Measurements from ENCODE around the gene ASGR1. TPM values are rescaled to one million over a fixed set of nuclear protein-coding genes. Genes with fewer than 3 reads are reported as not detected.
A peak's percentile ranks its signal among the peaks of the same experiment; 100 is the strongest.

Gene ASGR1
- total RNA-seq, 2 donors from 2014 or later: 0.67 to 4.5 TPM

GRCh38 chr17:7208754-7209460, 29.7 kb upstream of the ASGR1 start:
- Mint-ChIP-seq H3K4me1 (peaks cover 34% of the 10 kb centered on the region), H3K27me3 (peaks cover 4% of the 10 kb centered on the region), H3K36me3 (ENCODE audit: low read depth) (no peaks in the 10 kb centered on the region), H3K27ac (no peak overlapping the region), H3K4me3 (no peak overlapping the region), H3K9me3 (no peaks in the 10 kb centered on the region)
- ATAC-seq (replicated peaks): no peak

- H3K27me3 Mint-ChIP-seq: peaks cover 4% of the 10 kb centered on the region
These were observed 28.9 kb upstream of the ASGR1 start for GRCh38 chr17:7208027-7208571.

GRCh38 chr17:7207120-7208001, 28.2 kb upstream of the ASGR1 start:
- Mint-ChIP-seq H3K4me3 (no peak overlapping the region), H3K9me3 (no peaks in the 10 kb centered on the region), H3K27ac (peak overlapping the region; percentile 44), H3K36me3 (ENCODE audit: low read depth) (no peaks in the 10 kb centered on the region), H3K27me3 (peaks cover 4% of the 10 kb centered on the region), H3K4me1 (peaks cover 27% of the 10 kb centered on the region)
- no peak for ATAC-seq (replicated peaks)

More at GRCh38 chr17:7208027-7208571, 28.9 kb upstream of the ASGR1 start:
- H3K4me3 Mint-ChIP-seq: no peak overlapping the region
- peaks cover 27% of the 10 kb centered on the region for H3K4me1 Mint-ChIP-seq
- H3K36me3 Mint-ChIP-seq (ENCODE audit: low read depth): no peaks in the 10 kb centered on the region
- H3K9me3 Mint-ChIP-seq: no peaks in the 10 kb centered on the region
- H3K27ac Mint-ChIP-seq: no peak overlapping the region
- ATAC-seq (replicated peaks): no peak

DNA sequence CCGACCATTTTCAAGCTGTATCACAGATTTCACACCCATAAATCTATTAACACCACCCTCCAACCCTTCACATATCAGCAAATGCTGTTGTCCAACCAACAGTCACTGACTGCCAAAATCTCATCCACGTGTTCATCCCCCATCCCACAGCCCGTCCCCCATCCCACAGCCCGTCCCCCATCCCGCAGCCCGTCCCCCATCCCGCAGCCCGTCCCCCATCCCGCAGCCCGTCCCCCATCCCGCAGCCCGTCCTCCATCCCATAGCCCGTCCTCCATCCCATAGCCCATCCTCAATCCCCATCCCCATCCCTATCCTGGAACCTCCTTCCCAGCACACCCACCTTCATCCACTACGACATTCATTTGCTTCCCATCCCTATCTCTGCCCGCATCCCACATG, 26.4 kb upstream of the ASGR1 start:
- no peaks in the 10 kb centered on the region for H3K36me3 Mint-ChIP-seq (ENCODE audit: low read depth)
- peak overlapping the region; percentile 84 for H3K4me3 Mint-ChIP-seq
- H3K4me1 Mint-ChIP-seq: peaks cover 27% of the 10 kb centered on the region
- no peaks in the 10 kb centered on the region for H3K9me3 Mint-ChIP-seq
- H3K27ac Mint-ChIP-seq: peak overlapping the region; percentile 93
- no peak for ATAC-seq (replicated peaks)
- H3K27me3 Mint-ChIP-seq: no peaks in the 10 kb centered on the region

DNA sequence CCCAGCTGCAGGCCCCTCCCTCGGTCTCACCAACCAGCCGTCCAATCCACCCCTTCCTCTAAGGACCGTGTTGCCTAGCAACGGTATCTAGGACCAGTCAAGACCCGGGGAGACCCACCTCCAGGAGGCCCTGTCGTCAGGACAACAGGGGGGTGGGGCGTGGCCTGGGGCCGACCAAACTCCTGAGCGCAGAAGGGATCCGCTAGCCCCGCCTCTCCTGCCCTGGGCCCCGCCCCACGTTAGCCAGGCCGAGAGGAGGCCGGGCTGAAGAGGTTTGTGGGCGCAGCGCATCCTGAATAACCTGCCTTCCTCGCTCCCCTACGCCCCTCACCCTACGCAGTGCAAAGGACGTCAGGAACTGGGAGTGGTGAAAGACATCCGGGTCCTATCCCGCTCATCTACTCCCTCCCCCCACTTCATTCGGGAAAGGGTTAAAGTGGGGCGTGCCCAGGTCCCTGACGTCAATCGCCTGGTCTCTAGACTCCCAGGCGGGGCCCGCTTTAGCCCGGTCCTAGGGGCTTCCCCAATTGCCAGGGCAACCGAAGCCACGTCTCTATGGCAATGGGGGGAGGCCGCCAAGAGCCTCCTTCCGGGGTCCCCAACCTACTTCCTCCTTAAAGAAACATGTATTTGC, 25.8 kb upstream of the ASGR1 start:
- no peaks in the 10 kb centered on the region for H3K27me3 Mint-ChIP-seq
- peaks cover 22% of the 10 kb centered on the region for H3K4me1 Mint-ChIP-seq
- peak; percentile 93 for ATAC-seq (replicated peaks)
- no peaks in the 10 kb centered on the region for H3K9me3 Mint-ChIP-seq
- peak overlapping the region; percentile 84 for H3K4me3 Mint-ChIP-seq
- H3K36me3 Mint-ChIP-seq (ENCODE audit: low read depth): no peaks in the 10 kb centered on the region
- H3K27ac Mint-ChIP-seq: peak overlapping the region; percentile 93

- H3K27ac Mint-ChIP-seq: peak overlapping the region; percentile 93
- no peaks in the 10 kb centered on the region for H3K9me3 Mint-ChIP-seq
- ATAC-seq (replicated peaks): peak; percentile 2
- H3K36me3 Mint-ChIP-seq (ENCODE audit: low read depth): no peaks in the 10 kb centered on the region
- H3K4me3 Mint-ChIP-seq: peak overlapping the region; percentile 84
- H3K27me3 Mint-ChIP-seq: no peaks in the 10 kb centered on the region
- H3K4me1 Mint-ChIP-seq: peaks cover 22% of the 10 kb centered on the region
These were observed 25.2 kb upstream of the ASGR1 start for GRCh38 chr17:7204336-7204735.

DNA sequence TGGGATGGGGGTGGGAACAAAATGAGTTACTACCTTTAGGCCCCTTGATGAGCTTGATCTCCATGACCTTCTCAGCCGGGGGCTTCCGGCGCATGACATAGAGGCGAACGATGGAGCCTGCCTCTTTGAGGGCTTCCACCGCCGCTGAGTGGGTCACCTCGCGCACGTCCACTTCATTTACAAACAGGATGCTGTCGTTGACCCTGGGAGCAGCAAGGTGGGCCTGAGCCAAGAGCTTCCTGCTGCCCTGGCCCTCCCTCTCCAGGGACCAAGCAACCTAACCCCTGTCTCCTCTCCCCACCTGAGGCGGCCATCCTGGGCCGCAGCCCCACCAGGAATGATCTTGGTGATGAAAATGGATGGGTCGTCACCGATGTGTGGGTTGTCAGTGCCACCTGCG, 24.2 kb upstream of the ASGR1 start:
- no peaks in the 10 kb centered on the region for H3K36me3 Mint-ChIP-seq (ENCODE audit: low read depth)

GRCh38 chr17:7196651-7197401, 17.7 kb upstream of the ASGR1 start:
- Mint-ChIP-seq H3K36me3 (ENCODE audit: low read depth) (no peaks in the 10 kb centered on the region), H3K4me3 (no peak overlapping the region), H3K9me3 (no peaks in the 10 kb centered on the region), H3K27me3 (no peaks in the 10 kb centered on the region), H3K4me1 (no peaks in the 10 kb centered on the region), H3K27ac (no peak overlapping the region)
- ATAC-seq (replicated peaks): no peak

More for the DNA sequence above, 24.2 kb upstream of the ASGR1 start:
- ATAC-seq (replicated peaks): no peak
- no peaks in the 10 kb centered on the region for H3K9me3 Mint-ChIP-seq
- peak overlapping the region; percentile 84 for H3K4me3 Mint-ChIP-seq
- H3K27ac Mint-ChIP-seq: peak overlapping the region; percentile 93
- no peaks in the 10 kb centered on the region for H3K27me3 Mint-ChIP-seq
- peaks cover 22% of the 10 kb centered on the region for H3K4me1 Mint-ChIP-seq

DNA sequence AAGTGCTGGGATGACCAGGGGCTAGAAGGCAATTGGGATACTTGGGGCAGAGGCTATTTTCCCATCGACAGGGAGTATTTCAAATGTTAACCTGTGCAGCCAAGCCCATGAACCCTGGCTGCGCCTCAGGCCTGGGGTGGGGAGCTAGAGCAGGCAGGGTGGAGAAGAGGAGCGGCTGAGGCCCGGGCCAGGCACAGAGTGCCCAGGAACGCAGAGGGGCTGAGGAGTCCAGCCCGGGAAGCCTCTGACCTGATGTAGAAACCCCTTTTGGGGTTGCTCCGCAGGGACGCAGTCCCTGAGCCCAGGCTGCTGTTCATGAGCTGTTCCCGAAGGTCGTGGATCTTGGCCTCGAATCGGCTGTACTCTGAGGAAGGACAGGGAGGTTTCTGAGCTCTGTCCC, 16.8 kb upstream of the ASGR1 start:
- H3K9me3 Mint-ChIP-seq: no peaks in the 10 kb centered on the region
- ATAC-seq (replicated peaks): no peak
- H3K4me1 Mint-ChIP-seq: no peaks in the 10 kb centered on the region
- no peaks in the 10 kb centered on the region for H3K36me3 Mint-ChIP-seq (ENCODE audit: low read depth)
- H3K27me3 Mint-ChIP-seq: no peaks in the 10 kb centered on the region
- H3K27ac Mint-ChIP-seq: no peak overlapping the region
- no peak overlapping the region for H3K4me3 Mint-ChIP-seq

DNA sequence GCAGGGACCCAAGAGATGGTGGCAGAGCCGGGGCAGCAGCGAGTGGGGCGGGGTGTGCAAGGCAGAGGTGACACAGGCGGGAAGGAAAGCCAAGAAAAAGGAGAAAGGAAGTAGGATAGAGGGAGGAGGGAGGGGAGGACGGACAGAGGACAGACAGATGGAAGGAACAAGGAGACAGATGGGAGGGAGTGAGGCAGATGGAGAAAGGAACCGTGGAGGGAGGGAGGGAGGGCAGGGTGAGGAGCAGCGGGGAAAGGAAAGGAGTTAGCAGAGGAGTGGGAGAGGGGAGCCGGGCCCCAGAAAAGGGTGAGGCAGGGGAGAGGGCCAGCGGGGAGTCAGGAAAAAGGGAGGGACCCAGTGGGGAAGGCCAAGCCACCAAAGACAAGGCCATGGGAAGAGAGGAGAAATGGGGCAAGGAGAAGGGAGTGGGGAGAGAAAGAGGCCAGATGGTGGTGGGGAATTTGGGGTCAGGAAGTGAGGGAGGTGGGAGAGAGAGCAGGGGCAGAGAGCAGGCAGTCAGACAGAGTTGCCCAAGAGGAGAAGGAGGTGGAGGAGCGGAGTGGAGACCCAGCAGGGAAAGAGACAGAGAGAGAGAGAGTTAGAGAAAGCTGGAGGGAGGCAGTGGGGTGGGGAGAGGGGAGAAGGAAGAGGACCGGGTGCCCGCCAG, 13.2 kb upstream of the ASGR1 start:
- Mint-ChIP-seq H3K9me3 (no peaks in the 10 kb centered on the region), H3K27me3 (no peaks in the 10 kb centered on the region), H3K4me3 (no peak overlapping the region), H3K27ac (peak overlapping the region; percentile 36), H3K36me3 (ENCODE audit: low read depth) (no peaks in the 10 kb centered on the region), H3K4me1 (no peaks in the 10 kb centered on the region)
- ATAC-seq (replicated peaks): no peak

- H3K4me3 Mint-ChIP-seq: no peak overlapping the region
These were observed 12.6 kb upstream of the ASGR1 start for GRCh38 chr17:7191571-7192270.

DNA sequence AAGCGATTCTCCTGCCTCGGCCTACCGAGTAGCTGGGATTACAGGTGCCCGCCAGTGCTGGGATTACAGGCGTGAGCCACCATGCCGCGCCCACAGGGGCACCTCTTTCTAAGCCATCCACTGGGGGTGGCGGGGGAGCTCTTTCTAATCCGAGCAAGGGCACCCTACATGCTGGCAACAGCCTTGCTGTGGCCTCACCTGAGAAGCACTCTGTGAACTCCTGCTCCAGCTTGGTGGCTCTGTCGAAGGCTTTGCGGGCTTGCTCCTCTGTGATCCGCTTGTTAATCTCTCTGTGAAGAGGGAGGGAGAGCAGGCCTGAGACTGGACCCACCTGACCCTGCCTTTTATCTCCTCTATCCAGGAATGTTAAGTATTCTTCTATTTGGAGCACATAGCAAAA, 11.9 kb upstream of the ASGR1 start:
- Mint-ChIP-seq H3K4me1 (no peaks in the 10 kb centered on the region), H3K4me3 (no peak overlapping the region), H3K27me3 (no peaks in the 10 kb centered on the region), H3K9me3 (no peaks in the 10 kb centered on the region), H3K27ac (no peak overlapping the region), H3K36me3 (ENCODE audit: low read depth) (no peaks in the 10 kb centered on the region)
- ATAC-seq (replicated peaks): no peak

More at GRCh38 chr17:7191571-7192270, 12.6 kb upstream of the ASGR1 start:
- no peaks in the 10 kb centered on the region for H3K36me3 Mint-ChIP-seq (ENCODE audit: low read depth)
- no peak for ATAC-seq (replicated peaks)
- H3K27me3 Mint-ChIP-seq: no peaks in the 10 kb centered on the region
- H3K4me1 Mint-ChIP-seq: no peaks in the 10 kb centered on the region
- no peak overlapping the region for H3K27ac Mint-ChIP-seq
- no peaks in the 10 kb centered on the region for H3K9me3 Mint-ChIP-seq

- Mint-ChIP-seq H3K36me3 (ENCODE audit: low read depth) (no peaks in the 10 kb centered on the region), H3K27me3 (no peaks in the 10 kb centered on the region), H3K4me3 (no peak overlapping the region), H3K27ac (no peak overlapping the region), H3K4me1 (no peaks in the 10 kb centered on the region), H3K9me3 (no peaks in the 10 kb centered on the region)
- ATAC-seq (replicated peaks): no peak
These were observed 11.2 kb upstream of the ASGR1 start for GRCh38 chr17:7190276-7190917.

Measured in activated T-helper 17 cell treated with anti-CD3 and anti-CD28 coated beads, Interleukin-2, amount 50 U/mL, for 72 hours (primary cell).